IPS-11a (cell line): ENCODE measurements around the gene CAPN1.

Source experiments
- H3K4me3 ChIP-seq: one replicate; pipeline ENCODE4 v1.5.1; 2013; ENCODE audit warnings: low read depth, low read length, control low read depth

Gene CAPN1

DNA sequence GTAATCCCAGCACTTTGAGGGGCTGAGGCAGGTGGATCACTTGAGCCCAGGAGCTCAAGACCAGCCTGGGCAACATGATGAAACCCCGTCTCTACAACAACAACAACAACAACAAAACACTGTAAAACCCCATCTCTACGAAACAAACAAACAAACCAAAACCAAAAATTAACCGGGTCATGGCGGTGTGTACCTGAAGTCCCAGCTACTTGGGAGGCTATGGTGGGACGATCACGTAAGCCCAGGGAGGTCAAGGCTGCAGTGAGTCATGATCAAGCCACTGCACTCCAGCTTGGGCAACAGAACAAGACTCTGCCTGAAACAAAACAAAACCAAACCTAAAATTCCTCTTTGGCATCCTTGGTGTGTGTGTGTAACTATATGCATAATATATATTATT is 73.0 kb downstream of the CAPN1 start:
- no peak overlapping the region for H3K4me3 ChIP-seq

DNA sequence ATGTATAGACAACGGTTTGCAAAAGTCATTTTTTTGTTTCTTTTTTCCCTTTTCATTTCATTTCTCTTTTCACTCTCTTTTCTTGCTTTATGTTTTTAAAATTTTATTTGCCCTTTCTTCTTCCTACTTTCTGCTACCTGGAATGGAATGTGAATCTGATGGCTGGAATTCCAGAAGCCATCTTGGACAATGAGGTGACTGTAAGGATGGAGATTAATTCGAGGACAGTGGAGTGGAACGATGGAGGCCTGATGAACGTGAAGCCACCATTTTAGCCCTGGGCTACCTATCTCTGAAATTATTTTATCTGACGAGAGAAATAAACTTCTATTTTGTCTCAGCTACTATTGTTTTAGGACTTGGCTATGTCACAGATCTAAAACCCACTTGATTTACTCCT is 77.3 kb downstream of the CAPN1 start:
- no peak overlapping the region for H3K4me3 ChIP-seq

DNA sequence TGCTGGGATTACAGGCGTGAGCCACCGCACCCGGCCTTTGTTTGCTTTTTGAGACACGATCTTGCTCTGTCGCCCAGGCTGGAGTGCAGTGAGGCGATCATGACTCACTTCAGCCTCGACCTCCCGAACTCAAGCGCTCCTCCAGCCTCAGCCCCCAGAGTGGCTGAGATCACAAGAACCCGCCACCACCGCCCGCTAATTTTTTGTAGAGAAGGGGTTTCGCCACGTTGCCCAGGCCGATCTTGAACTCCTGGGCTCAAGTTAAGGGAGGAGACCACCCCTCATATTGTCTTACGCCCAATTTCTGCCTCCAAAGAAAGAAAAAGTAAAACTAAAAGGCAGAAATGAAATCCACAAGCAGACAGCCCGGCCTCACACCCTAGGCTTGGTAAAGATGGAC is 78.6 kb downstream of the CAPN1 start:
- no peak overlapping the region for H3K4me3 ChIP-seq

DNA sequence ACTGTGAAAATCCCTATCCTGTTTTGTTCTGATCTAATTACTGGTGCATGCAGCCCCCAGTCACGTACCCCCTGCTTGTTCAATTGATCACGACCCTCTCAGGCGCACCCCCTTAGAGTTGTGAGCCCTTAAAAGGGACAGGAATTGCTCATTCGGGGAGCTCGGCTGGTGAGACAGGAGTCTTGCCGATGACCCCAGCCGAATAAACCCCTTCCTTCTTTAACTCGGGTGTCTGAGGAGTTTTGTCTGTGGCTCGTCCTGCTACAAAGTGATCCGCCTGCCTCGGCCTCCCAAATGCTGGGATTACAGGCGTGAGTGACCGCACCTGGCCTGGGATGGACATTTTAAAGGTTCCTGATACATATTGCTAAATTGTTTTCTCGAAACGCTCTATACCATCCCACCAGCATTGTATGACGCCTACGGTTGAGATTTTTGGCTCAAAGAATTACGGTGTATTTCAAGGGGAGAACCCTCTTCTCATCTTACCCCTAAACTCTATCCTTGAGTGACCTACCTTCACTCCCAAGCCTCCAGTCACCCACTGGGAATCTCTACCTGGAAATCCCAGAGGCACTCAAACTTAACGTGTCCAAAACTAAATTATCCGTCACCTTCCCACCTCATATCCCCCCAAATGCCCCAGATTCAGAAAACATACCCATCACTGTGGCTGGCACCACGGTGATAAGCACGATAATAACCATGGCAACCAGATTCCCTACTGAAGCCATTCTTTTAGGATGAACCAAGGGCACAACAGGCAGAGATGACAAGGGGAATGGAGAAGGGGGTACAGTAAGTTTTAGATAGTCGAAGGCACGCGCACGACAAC is 79.2 kb downstream of the CAPN1 start:
- peak overlapping the region; percentile 66 for H3K4me3 ChIP-seq
